ENCODE data around the gene PES1.

GRCh38 chr22:30559889-30560288 is 31.8 kb downstream of the PES1 start:
- TF ChIP-seq, protein P1, sequence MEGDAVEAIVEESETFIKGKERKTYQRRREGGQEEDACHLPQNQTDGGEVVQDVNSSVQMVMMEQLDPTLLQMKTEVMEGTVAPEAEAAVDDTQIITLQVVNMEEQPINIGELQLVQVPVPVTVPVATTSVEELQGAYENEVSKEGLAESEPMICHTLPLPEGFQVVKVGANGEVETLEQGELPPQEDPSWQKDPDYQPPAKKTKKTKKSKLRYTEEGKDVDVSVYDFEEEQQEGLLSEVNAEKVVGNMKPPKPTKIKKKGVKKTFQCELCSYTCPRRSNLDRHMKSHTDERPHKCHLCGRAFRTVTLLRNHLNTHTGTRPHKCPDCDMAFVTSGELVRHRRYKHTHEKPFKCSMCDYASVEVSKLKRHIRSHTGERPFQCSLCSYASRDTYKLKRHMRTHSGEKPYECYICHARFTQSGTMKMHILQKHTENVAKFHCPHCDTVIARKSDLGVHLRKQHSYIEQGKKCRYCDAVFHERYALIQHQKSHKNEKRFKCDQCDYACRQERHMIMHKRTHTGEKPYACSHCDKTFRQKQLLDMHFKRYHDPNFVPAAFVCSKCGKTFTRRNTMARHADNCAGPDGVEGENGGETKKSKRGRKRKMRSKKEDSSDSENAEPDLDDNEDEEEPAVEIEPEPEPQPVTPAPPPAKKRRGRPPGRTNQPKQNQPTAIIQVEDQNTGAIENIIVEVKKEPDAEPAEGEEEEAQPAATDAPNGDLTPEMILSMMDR (IDR thresholded peaks at IDR 0.05): no peak
- TF ChIP-seq POLR2A (IDR thresholded peaks at IDR 0.05): no peak

Measured in testis (tissue), 2 donors.